ENCODE results near the gene GNAZ. TPM values are rescaled to one million over a fixed set of nuclear protein-coding genes. Genes with fewer than 3 reads are reported as not detected.

The GNAZ gene
- total and polyA plus RNA-seq, 2 donors from 2014 or later = 3.7 to 5.7 TPM

- no peak overlapping the region for H3K27ac ChIP-seq (ENCODE audit: low read depth in 2 of 2, low read length in 2 of 2)
- H3K9me3 ChIP-seq (ENCODE audit: control insufficient read depth in 2 of 3, insufficient read depth in 1 of 3, low read length in 3 of 3) = no peaks in the 10 kb centered on the region
- DNase-seq = peak in 2 of 5 donors; percentile 40 to 53
- H3K4me1 ChIP-seq (ENCODE audit: control insufficient read depth in 2 of 3, insufficient read depth in 2 of 3, low read depth in 1 of 3, low read length in 3 of 3) = peaks cover 0 to 7% (median 0%) of the 10 kb centered on the region in 3 donors
- TF ChIP-seq CTCF (IDR thresholded peaks at IDR 0.05; ENCODE audit: borderline replicate concordance, extremely low read depth, insufficient read depth) = no peak
- H3K27me3 ChIP-seq (ENCODE audit: control insufficient read depth, insufficient read depth, low read length) = no peaks in the 10 kb centered on the region
- FAIRE-seq = no peak
- intact Hi-C loops (cut with DNase I) = no loop called here
- H3K36me3 ChIP-seq (ENCODE audit: control insufficient read depth in 2 of 3, insufficient read depth in 3 of 3, low read length in 3 of 3) = no peaks in the 10 kb centered on the region
- H3K9ac ChIP-seq (ENCODE audit: low read length in 3 of 3) = no peak overlapping the region
- H3K4me3 ChIP-seq (ENCODE audit: low read length in 3 of 3) = no peak overlapping the region
Measured at GRCh38 chr22:23072077-23072910, 2.0 kb downstream of the GNAZ start.

- Histone ChIP-seq H3K36me3 (ENCODE audit: control insufficient read depth in 2 of 3, insufficient read depth in 3 of 3, low read length in 3 of 3) (no peaks in the 10 kb centered on the region), H3K4me1 (ENCODE audit: control insufficient read depth in 2 of 3, insufficient read depth in 2 of 3, low read depth in 1 of 3, low read length in 3 of 3) (peaks cover 0 to 7% (median 0%) of the 10 kb centered on the region in 3 donors), H3K9me3 (ENCODE audit: control insufficient read depth in 2 of 3, insufficient read depth in 1 of 3, low read length in 3 of 3) (no peaks in the 10 kb centered on the region), H3K27me3 (ENCODE audit: control insufficient read depth, insufficient read depth, low read length) (no peaks in the 10 kb centered on the region), H3K9ac (ENCODE audit: low read length in 3 of 3) (no peak overlapping the region), H3K4me3 (ENCODE audit: low read length in 3 of 3) (no peak overlapping the region), H3K27ac (ENCODE audit: low read depth in 2 of 2, low read length in 2 of 2) (no peak overlapping the region)
- TF ChIP-seq CTCF (IDR thresholded peaks at IDR 0.05; ENCODE audit: borderline replicate concordance, extremely low read depth, insufficient read depth) = no peak
- intact Hi-C loops (cut with DNase I) = no loop called here
- FAIRE-seq (no peak), DNase-seq (peak in 2 of 5 donors; percentile 29 to 39)
Measured at GRCh38 chr22:23072911-23073491, 2.7 kb downstream of the GNAZ start.

GRCh38 chr22:23073526-23074229 lies 3.4 kb downstream of the GNAZ start:
- no peaks in the 10 kb centered on the region for H3K36me3 ChIP-seq (ENCODE audit: control insufficient read depth in 2 of 3, insufficient read depth in 3 of 3, low read length in 3 of 3)
- no peak overlapping the region for H3K4me3 ChIP-seq (ENCODE audit: low read length in 3 of 3)
- FAIRE-seq (no peak), DNase-seq (peak in 2 of 5 donors; percentile 26 to 36)
- no peak overlapping the region for H3K27ac ChIP-seq (ENCODE audit: low read depth in 2 of 2, low read length in 2 of 2)
- TF ChIP-seq CTCF (IDR thresholded peaks at IDR 0.05; ENCODE audit: borderline replicate concordance, extremely low read depth, insufficient read depth) = no peak
- no peaks in the 10 kb centered on the region for H3K27me3 ChIP-seq (ENCODE audit: control insufficient read depth, insufficient read depth, low read length)
- intact Hi-C loops (cut with DNase I) = no loop called here
- H3K4me1 ChIP-seq (ENCODE audit: control insufficient read depth in 2 of 3, insufficient read depth in 2 of 3, low read depth in 1 of 3, low read length in 3 of 3) = peaks cover 0 to 7% (median 0%) of the 10 kb centered on the region in 3 donors
- no peak overlapping the region for H3K9ac ChIP-seq (ENCODE audit: low read length in 3 of 3)
- no peaks in the 10 kb centered on the region for H3K9me3 ChIP-seq (ENCODE audit: control insufficient read depth in 2 of 3, insufficient read depth in 1 of 3, low read length in 3 of 3)
